GM23338 (cell line): ENCODE measurements around the gene G6PD. TPM values are rescaled to one million over a fixed set of nuclear protein-coding genes. Genes with fewer than 3 reads are reported as not detected.
"Not testable (repeated sequence)": the region's sequence is repeated elsewhere in the genome, so short reads cannot be mapped to it uniquely, and the experiment has no call there.

Source experiments
- ATAC-seq: fragments of 200-7000 bp; cut with Tn5 transposase; 3 replicates; pipeline ENCODE4 v1.9.1; 2020
- DNase-seq: peaks from one replicate; pipeline ENCODE4 v3.0.0-alpha.2; 2015; ENCODE audit warnings: low spot score
- H2AFZ ChIP-seq: fragments of 200-600 bp; sonication (generic); 2 replicates; pipeline ENCODE4 v1.8.0; 2016; ENCODE audit warnings: antibody characterized with exemption, mild to moderate bottlenecking, moderate library complexity
- H3F3A ChIP-seq: fragments of 200-600 bp; sonication (generic); replicated peaks from 2 replicates; pipeline ENCODE4 v1.8.0; 2017; ENCODE audit warnings: antibody characterized with exemption, mixed run types, low read depth
- H3K27ac ChIP-seq: fragments of 200-600 bp; sonication (generic); 2 replicates; pipeline ENCODE4 v1.6.1; 2016; ENCODE audit warnings: low read depth
- H3K27me3 ChIP-seq: fragments of 200-600 bp; sonication (generic); 2 replicates; pipeline ENCODE4 v1.8.0; 2016; ENCODE audit warnings: mild to moderate bottlenecking, mixed run types, moderate library complexity; ENCODE audit not compliant: insufficient read depth
- H3K36me3 ChIP-seq: fragments of 200-600 bp; sonication (generic); 2 replicates; pipeline ENCODE4 v1.8.0; 2016; ENCODE audit warnings: mild to moderate bottlenecking; ENCODE audit not compliant: insufficient read depth
- H3K4me1 ChIP-seq: fragments of 200-600 bp; sonication (generic); 2 replicates; pipeline ENCODE4 v1.8.0; 2016; ENCODE audit warnings: mild to moderate bottlenecking, moderate library complexity; ENCODE audit not compliant: insufficient read depth
- H3K4me2 ChIP-seq: fragments of 200-600 bp; sonication (generic); 2 replicates; pipeline ENCODE4 v1.7.1; 2017; ENCODE audit warnings: mixed run types
- H3K4me3 ChIP-seq: fragments of 200-600 bp; sonication (generic); 2 replicates; pipeline ENCODE4 v1.6.1; 2016; ENCODE audit warnings: mixed run types
- H3K79me2 ChIP-seq: fragments of 200-600 bp; sonication (generic); replicated peaks from 2 replicates; pipeline ENCODE4 v1.8.0; 2017; ENCODE audit warnings: mild to moderate bottlenecking; ENCODE audit not compliant: insufficient read depth
- H3K9me2 ChIP-seq: fragments of 200-600 bp; sonication (generic); 2 replicates; pipeline ENCODE4 v1.8.0; 2017; ENCODE audit not compliant: insufficient read depth
- H4K20me1 ChIP-seq: fragments of 200-600 bp; sonication (generic); replicated peaks from 2 replicates; pipeline ENCODE4 v1.8.0; 2017; ENCODE audit warnings: mild to moderate bottlenecking; ENCODE audit not compliant: insufficient read depth
- H3K27ac Mint-ChIP-seq: 2 replicates; pipeline ENCODE4 v1.8.0; 2020; ENCODE audit warnings: inconsistent platforms, mild to moderate bottlenecking, moderate library complexity, mixed read lengths
- H3K27me3 Mint-ChIP-seq: 3 replicates; pipeline ENCODE4 v1.8.0; 2022; ENCODE audit warnings: low read depth, mild to moderate bottlenecking, moderate library complexity, mixed read lengths, inconsistent platforms; ENCODE audit not compliant: insufficient read depth, poor library complexity
- H3K36me3 Mint-ChIP-seq: 3 replicates; pipeline ENCODE4 v1.8.0; 2021; ENCODE audit warnings: low read depth, mild to moderate bottlenecking, inconsistent platforms, moderate library complexity, mixed read lengths
- H3K4me1 Mint-ChIP-seq: 3 replicates; pipeline ENCODE4 v1.8.0; 2020; ENCODE audit warnings: mild to moderate bottlenecking, inconsistent platforms, mixed read lengths
- H3K4me3 Mint-ChIP-seq: 3 replicates; pipeline ENCODE4 v1.8.0; 2021; ENCODE audit warnings: moderate library complexity, mild to moderate bottlenecking, inconsistent platforms, mixed read lengths
- H3K9me3 Mint-ChIP-seq: 3 replicates; pipeline ENCODE4 v1.8.0; 2020; ENCODE audit warnings: moderate library complexity, mild to moderate bottlenecking, inconsistent platforms, mixed read lengths
- CREB1 ChIP-seq: fragments of 250-450 bp; sonication (Bioruptor Pico); IDR thresholded peaks from 2 replicates; pipeline ENCODE4 v1.5.0; 2020; ENCODE audit warnings: low read depth, mild to moderate bottlenecking, moderate library complexity
- EZH2 ChIP-seq: fragments of 200-600 bp; sonication (generic); IDR thresholded peaks from one replicate; pipeline ENCODE4 v1.8.0; 2017; ENCODE audit warnings: antibody characterized with exemption, mild to moderate bottlenecking, low read depth; ENCODE audit not compliant: unreplicated experiment
- JUNB ChIP-seq: IDR thresholded peaks from one replicate; pipeline ENCODE4 v1.6.1; 2016; ENCODE audit warnings: antibody characterized with exemption; ENCODE audit not compliant: unreplicated experiment
- NANOG ChIP-seq: IDR thresholded peaks from 2 replicates; pipeline ENCODE4 v1.6.1; 2016; ENCODE audit warnings: antibody characterized with exemption, borderline replicate concordance
- POLR2AphosphoS5 ChIP-seq: IDR thresholded peaks from 2 replicates; pipeline ENCODE4 v1.6.1; 2016; ENCODE audit warnings: antibody characterized with exemption, low read depth
- STAT1 ChIP-seq: IDR thresholded peaks from one replicate; pipeline ENCODE4 v1.6.1; 2016; ENCODE audit warnings: antibody characterized with exemption; ENCODE audit not compliant: unreplicated experiment
- ZNF114 ChIP-seq: fragments of 250-450 bp; sonication (Bioruptor Pico); IDR thresholded peaks from 2 replicates; pipeline ENCODE4 v1.5.0; 2020; ENCODE audit warnings: mild to moderate bottlenecking, moderate library complexity
- ZNF331 ChIP-seq: fragments of 250-450 bp; sonication (Bioruptor Pico); IDR thresholded peaks from 2 replicates; pipeline ENCODE4 v1.5.0; 2020; ENCODE audit warnings: low read depth, mild to moderate bottlenecking, moderate library complexity
- polyA plus RNA-seq: library from polyadenylated mRNA; unstranded; fragments of >200 nt; fragmentation: Nextera tagmentation; extraction: Ambion mirVana; gene quantifications from 2 replicates; pipeline ENCODE4 v1.2.1, GENCODE V29; 2016
- total RNA-seq: library from RNA; depleted of rRNA; stranded (reverse); fragments of >200 nt; shearing (Covaris generic); gene quantifications from 2 replicates; pipeline ENCODE4 v1.2.3, GENCODE V29; 2014
- TF ChIP-seq, protein P1 (sequence below), 2 experiments: fragments of 200-600 bp in 1 of 2; sonication (generic) in 1 of 2; conservative IDR thresholded peaks; 2 replicates each; pipeline versions ENCODE4 v1.5.1 to v1.6.1; 2016 to 2017; ENCODE audit warnings: antibody characterized with exemption in 2 of 2, low read depth in 2 of 2, mild to moderate bottlenecking in 2 of 2, moderate library complexity in 1 of 2
- TF ChIP-seq, protein P2 (sequence below): IDR thresholded peaks from one replicate; pipeline ENCODE4 v1.6.1; 2018; ENCODE audit warnings: antibody characterized with exemption; ENCODE audit not compliant: unreplicated experiment
- TF ChIP-seq, protein P3 (sequence below): fragments of 250-450 bp; sonication (Bioruptor Pico); IDR thresholded peaks from 2 replicates; pipeline ENCODE4 v1.5.0; 2020; ENCODE audit warnings: mild to moderate bottlenecking, moderate library complexity
- TF ChIP-seq, protein P4 (sequence below): IDR thresholded peaks from 2 replicates; pipeline ENCODE4 v1.6.1; 2016; ENCODE audit warnings: antibody characterized with exemption

Gene G6PD
- total and polyA plus RNA-seq, 2 experiments from 2014 or later: 14.4 to 66.7 TPM

DNA sequence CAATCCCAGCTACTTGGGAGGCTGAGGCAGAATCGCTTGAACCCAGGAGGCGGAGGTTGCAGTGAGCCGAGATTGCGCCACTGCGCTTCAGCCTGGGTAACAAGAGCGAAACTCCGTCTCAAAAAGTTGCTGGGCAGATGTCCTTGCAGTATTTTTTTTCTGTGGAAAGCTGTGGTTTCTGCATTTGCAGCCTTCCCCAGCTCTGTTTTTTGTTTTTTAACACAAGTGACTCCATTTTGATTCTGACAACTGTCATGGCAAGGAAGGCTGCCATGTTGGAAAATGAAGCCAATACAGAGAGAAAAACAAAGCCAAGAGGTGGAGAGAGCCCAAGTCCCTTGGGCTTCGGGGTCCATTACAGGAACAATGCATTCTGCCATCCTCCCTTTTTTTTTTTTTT lies 44.5 kb downstream of the G6PD start:
- no peak overlapping the region for H3K4me3 Mint-ChIP-seq
- no peak for TF ChIP-seq ZNF114 (CRISPR knock-in tag)
- TF ChIP-seq, protein P1, sequence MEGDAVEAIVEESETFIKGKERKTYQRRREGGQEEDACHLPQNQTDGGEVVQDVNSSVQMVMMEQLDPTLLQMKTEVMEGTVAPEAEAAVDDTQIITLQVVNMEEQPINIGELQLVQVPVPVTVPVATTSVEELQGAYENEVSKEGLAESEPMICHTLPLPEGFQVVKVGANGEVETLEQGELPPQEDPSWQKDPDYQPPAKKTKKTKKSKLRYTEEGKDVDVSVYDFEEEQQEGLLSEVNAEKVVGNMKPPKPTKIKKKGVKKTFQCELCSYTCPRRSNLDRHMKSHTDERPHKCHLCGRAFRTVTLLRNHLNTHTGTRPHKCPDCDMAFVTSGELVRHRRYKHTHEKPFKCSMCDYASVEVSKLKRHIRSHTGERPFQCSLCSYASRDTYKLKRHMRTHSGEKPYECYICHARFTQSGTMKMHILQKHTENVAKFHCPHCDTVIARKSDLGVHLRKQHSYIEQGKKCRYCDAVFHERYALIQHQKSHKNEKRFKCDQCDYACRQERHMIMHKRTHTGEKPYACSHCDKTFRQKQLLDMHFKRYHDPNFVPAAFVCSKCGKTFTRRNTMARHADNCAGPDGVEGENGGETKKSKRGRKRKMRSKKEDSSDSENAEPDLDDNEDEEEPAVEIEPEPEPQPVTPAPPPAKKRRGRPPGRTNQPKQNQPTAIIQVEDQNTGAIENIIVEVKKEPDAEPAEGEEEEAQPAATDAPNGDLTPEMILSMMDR (conservative IDR thresholded peaks at IDR 0.05; ENCODE audit: low read depth in 2 of 2): no peak
- TF ChIP-seq CREB1 (CRISPR knock-in tag): no peak
- TF ChIP-seq ZNF331 (CRISPR knock-in tag): no peak
- TF ChIP-seq STAT1: no peak
- TF ChIP-seq JUNB: no peak
- TF ChIP-seq, protein P2, sequence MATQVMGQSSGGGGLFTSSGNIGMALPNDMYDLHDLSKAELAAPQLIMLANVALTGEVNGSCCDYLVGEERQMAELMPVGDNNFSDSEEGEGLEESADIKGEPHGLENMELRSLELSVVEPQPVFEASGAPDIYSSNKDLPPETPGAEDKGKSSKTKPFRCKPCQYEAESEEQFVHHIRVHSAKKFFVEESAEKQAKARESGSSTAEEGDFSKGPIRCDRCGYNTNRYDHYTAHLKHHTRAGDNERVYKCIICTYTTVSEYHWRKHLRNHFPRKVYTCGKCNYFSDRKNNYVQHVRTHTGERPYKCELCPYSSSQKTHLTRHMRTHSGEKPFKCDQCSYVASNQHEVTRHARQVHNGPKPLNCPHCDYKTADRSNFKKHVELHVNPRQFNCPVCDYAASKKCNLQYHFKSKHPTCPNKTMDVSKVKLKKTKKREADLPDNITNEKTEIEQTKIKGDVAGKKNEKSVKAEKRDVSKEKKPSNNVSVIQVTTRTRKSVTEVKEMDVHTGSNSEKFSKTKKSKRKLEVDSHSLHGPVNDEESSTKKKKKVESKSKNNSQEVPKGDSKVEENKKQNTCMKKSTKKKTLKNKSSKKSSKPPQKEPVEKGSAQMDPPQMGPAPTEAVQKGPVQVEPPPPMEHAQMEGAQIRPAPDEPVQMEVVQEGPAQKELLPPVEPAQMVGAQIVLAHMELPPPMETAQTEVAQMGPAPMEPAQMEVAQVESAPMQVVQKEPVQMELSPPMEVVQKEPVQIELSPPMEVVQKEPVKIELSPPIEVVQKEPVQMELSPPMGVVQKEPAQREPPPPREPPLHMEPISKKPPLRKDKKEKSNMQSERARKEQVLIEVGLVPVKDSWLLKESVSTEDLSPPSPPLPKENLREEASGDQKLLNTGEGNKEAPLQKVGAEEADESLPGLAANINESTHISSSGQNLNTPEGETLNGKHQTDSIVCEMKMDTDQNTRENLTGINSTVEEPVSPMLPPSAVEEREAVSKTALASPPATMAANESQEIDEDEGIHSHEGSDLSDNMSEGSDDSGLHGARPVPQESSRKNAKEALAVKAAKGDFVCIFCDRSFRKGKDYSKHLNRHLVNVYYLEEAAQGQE: no peak
- TF ChIP-seq, protein P3, sequence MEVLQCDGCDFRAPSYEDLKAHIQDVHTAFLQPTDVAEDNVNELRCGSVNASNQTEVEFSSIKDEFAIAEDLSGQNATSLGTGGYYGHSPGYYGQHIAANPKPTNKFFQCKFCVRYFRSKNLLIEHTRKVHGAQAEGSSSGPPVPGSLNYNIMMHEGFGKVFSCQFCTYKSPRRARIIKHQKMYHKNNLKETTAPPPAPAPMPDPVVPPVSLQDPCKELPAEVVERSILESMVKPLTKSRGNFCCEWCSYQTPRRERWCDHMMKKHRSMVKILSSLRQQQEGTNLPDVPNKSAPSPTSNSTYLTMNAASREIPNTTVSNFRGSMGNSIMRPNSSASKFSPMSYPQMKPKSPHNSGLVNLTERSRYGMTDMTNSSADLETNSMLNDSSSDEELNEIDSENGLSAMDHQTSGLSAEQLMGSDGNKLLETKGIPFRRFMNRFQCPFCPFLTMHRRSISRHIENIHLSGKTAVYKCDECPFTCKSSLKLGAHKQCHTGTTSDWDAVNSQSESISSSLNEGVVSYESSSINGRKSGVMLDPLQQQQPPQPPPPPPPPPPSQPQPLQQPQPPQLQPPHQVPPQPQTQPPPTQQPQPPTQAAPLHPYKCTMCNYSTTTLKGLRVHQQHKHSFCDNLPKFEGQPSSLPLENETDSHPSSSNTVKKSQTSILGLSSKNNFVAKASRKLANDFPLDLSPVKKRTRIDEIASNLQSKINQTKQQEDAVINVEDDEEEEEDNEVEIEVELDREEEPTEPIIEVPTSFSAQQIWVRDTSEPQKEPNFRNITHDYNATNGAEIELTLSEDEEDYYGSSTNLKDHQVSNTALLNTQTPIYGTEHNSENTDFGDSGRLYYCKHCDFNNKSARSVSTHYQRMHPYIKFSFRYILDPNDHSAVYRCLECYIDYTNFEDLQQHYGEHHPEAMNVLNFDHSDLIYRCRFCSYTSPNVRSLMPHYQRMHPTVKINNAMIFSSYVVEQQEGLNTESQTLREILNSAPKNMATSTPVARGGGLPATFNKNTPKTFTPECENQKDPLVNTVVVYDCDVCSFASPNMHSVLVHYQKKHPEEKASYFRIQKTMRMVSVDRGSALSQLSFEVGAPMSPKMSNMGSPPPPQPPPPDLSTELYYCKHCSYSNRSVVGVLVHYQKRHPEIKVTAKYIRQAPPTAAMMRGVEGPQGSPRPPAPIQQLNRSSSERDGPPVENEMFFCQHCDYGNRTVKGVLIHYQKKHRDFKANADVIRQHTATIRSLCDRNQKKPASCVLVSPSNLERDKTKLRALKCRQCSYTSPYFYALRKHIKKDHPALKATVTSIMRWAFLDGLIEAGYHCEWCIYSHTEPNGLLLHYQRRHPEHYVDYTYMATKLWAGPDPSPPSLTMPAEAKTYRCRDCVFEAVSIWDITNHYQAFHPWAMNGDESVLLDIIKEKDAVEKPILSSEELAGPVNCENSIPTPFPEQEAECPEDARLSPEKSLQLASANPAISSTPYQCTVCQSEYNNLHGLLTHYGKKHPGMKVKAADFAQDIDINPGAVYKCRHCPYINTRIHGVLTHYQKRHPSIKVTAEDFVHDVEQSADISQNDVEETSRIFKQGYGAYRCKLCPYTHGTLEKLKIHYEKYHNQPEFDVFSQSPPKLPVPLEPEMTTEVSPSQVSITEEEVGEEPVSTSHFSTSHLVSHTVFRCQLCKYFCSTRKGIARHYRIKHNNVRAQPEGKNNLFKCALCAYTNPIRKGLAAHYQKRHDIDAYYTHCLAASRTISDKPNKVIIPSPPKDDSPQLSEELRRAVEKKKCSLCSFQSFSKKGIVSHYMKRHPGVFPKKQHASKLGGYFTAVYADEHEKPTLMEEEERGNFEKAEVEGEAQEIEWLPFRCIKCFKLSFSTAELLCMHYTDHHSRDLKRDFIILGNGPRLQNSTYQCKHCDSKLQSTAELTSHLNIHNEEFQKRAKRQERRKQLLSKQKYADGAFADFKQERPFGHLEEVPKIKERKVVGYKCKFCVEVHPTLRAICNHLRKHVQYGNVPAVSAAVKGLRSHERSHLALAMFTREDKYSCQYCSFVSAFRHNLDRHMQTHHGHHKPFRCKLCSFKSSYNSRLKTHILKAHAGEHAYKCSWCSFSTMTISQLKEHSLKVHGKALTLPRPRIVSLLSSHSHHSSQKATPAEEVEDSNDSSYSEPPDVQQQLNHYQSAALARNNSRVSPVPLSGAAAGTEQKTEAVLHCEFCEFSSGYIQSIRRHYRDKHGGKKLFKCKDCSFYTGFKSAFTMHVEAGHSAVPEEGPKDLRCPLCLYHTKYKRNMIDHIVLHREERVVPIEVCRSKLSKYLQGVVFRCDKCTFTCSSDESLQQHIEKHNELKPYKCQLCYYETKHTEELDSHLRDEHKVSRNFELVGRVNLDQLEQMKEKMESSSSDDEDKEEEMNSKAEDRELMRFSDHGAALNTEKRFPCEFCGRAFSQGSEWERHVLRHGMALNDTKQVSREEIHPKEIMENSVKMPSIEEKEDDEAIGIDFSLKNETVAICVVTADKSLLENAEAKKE: no peak
- TF ChIP-seq, protein P4, sequence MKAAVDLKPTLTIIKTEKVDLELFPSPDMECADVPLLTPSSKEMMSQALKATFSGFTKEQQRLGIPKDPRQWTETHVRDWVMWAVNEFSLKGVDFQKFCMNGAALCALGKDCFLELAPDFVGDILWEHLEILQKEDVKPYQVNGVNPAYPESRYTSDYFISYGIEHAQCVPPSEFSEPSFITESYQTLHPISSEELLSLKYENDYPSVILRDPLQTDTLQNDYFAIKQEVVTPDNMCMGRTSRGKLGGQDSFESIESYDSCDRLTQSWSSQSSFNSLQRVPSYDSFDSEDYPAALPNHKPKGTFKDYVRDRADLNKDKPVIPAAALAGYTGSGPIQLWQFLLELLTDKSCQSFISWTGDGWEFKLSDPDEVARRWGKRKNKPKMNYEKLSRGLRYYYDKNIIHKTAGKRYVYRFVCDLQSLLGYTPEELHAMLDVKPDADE: no peak
- no peak for TF ChIP-seq EZH2
- no peak for TF ChIP-seq NANOG
- TF ChIP-seq POLR2AphosphoS5: no peak
- Histone ChIP-seq H3K4me2 (no peak overlapping the region), H3K4me1 (no peaks in the 10 kb centered on the region), H3K79me2 (no peaks in the 10 kb centered on the region), H4K20me1 (no peaks in the 10 kb centered on the region), H3F3A (no peaks in the 10 kb centered on the region), H3K36me3 (no peaks in the 10 kb centered on the region), H3K27ac (no peak overlapping the region), H3K9me2 (no peaks in the 10 kb centered on the region), H3K4me3 (no peak overlapping the region), H3K27me3 (no peaks in the 10 kb centered on the region), H2AFZ (no peak overlapping the region)
- peaks cover 2% of the 10 kb centered on the region; the same call in 1 of the 3 replicates for H3K36me3 Mint-ChIP-seq
- DNase-seq: no peak
- no peaks in the 10 kb centered on the region for H3K27me3 Mint-ChIP-seq
- no peak for ATAC-seq
- H3K27ac Mint-ChIP-seq: no peak overlapping the region
- H3K9me3 Mint-ChIP-seq: no peaks in the 10 kb centered on the region
- H3K4me1 Mint-ChIP-seq: no peaks in the 10 kb centered on the region

DNA sequence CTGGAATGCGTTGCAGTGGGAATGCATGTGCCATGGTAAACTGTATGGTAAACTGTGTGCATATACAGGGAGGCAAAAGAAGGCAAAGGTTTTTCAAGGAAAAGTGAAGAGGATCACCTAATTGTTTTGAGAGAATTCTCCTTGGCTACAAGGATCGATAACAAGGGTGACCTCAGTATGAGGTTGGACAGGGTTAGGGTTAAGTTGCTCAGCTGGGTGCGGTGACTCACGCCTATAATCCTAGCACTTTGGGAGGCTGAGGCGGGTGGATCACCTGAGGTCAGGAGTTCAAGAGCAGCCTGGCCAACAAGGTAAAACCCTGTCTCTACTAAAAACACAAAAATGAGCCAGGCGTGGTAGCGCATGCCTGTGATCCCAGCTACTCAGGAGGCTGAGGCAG lies 45.2 kb downstream of the G6PD start:
- H3K9me3 Mint-ChIP-seq, H3F3A ChIP-seq, H4K20me1 ChIP-seq, ATAC-seq, H3K9me2 ChIP-seq, H3K27me3 Mint-ChIP-seq, H2AFZ ChIP-seq, H3K4me3 Mint-ChIP-seq, H3K27ac Mint-ChIP-seq, H3K27me3 ChIP-seq, H3K4me2 ChIP-seq, H3K36me3 ChIP-seq, H3K4me1 ChIP-seq, H3K27ac ChIP-seq, H3K4me3 ChIP-seq, H3K79me2 ChIP-seq, H3K4me1 Mint-ChIP-seq, H3K36me3 Mint-ChIP-seq, DNase-seq: not testable (repeated sequence)
